ENCODE data around the gene TCTN3.

DNA sequence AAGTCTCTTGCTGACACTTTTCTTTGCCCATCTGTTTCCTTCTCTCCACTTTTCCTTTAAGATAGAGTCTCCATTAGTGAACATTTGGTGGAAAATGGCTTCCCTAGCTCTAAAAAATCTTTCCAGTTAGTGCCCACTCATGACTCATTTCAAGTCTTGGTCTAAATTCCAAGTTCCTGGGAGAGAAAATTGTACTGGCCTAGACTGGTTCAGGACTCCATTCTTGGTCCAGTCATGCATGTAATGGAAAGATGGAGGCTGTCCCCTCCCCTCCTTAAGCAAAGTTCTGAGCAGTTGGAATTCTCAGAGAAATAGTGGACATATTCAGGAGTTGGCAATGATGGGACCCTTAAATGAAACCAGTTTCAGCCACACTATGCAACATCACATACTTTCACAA, 33.4 kb downstream of the TCTN3 start:
- TF ChIP-seq, protein P1, sequence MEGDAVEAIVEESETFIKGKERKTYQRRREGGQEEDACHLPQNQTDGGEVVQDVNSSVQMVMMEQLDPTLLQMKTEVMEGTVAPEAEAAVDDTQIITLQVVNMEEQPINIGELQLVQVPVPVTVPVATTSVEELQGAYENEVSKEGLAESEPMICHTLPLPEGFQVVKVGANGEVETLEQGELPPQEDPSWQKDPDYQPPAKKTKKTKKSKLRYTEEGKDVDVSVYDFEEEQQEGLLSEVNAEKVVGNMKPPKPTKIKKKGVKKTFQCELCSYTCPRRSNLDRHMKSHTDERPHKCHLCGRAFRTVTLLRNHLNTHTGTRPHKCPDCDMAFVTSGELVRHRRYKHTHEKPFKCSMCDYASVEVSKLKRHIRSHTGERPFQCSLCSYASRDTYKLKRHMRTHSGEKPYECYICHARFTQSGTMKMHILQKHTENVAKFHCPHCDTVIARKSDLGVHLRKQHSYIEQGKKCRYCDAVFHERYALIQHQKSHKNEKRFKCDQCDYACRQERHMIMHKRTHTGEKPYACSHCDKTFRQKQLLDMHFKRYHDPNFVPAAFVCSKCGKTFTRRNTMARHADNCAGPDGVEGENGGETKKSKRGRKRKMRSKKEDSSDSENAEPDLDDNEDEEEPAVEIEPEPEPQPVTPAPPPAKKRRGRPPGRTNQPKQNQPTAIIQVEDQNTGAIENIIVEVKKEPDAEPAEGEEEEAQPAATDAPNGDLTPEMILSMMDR (optimal IDR thresholded peaks at IDR 0.05 in 1 of 3, IDR thresholded peaks at IDR 0.05 in 1 of 3, conservative IDR thresholded peaks at IDR 0.05 in 1 of 3; ENCODE audit: extremely low read depth in 1 of 3, insufficient read depth in 2 of 3, low read length in 3 of 3) = no peak
- no peak for TF ChIP-seq EZH2 (IDR thresholded peaks at IDR 0.05; ENCODE audit: low read length)

All from keratinocyte (primary cell).